Erythroblast (primary cell): Measurements from ENCODE around the gene PHYHD1.

Experiments used
- DNase-seq, 2 experiments: peaks; one replicate each; lab custom pipeline; 2025; lab: John Stamatoyannopoulos, UW
- GATA1 ChIP-seq: IDR thresholded peaks from 2 replicates; pipeline ENCODE4 v1.6.1; 2011; ENCODE audit warnings: low read depth, mild to moderate bottlenecking, control low read depth, low read length, moderate library complexity
- POLR2A ChIP-seq: IDR thresholded peaks from 2 replicates; pipeline ENCODE4 v1.6.1; 2011; ENCODE audit warnings: mild to moderate bottlenecking, low read length

PHYHD1 gene

GRCh38 chr9:128893354-128893753 is 27.4 kb upstream of the PHYHD1 start:
- no peak for DNase-seq
- no peak for TF ChIP-seq POLR2A
- no peak for TF ChIP-seq GATA1

GRCh38 chr9:128894764-128895163 is 26.0 kb upstream of the PHYHD1 start:
- no peak for TF ChIP-seq POLR2A
- DNase-seq, result no peak

- DNase-seq, result no peak
- TF ChIP-seq GATA1 (no peak), POLR2A (no peak)
These were observed 25.2 kb upstream of the PHYHD1 start for GRCh38 chr9:128895556-128895955.

GRCh38 chr9:128898382-128898781 is 22.4 kb upstream of the PHYHD1 start:
- DNase-seq, result no peak
- TF ChIP-seq POLR2A, result no peak
- no peak for TF ChIP-seq GATA1

- TF ChIP-seq POLR2A (no peak), GATA1 (no peak)
- no peak for DNase-seq
These were observed 21.8 kb upstream of the PHYHD1 start for GRCh38 chr9:128898845-128899565.

GRCh38 chr9:128899566-128900322 is 21.0 kb upstream of the PHYHD1 start:
- peak in 1 of 2 experiments; percentile 29 for DNase-seq
- TF ChIP-seq GATA1 (no peak), POLR2A (no peak)

- DNase-seq, result no peak
- TF ChIP-seq POLR2A (no peak), GATA1 (no peak)
These were observed 19.4 kb upstream of the PHYHD1 start for GRCh38 chr9:128901379-128901778.

- no peak for TF ChIP-seq POLR2A
- TF ChIP-seq GATA1, result no peak
These were observed 19.0 kb upstream of the PHYHD1 start for GRCh38 chr9:128901822-128902221.

GRCh38 chr9:128902351-128903078 is 18.3 kb upstream of the PHYHD1 start:
- no peak for DNase-seq
- TF ChIP-seq GATA1 (no peak), POLR2A (peak; percentile 22)

More at GRCh38 chr9:128901822-128902221, 19.0 kb upstream of the PHYHD1 start:
- DNase-seq, result no peak

- TF ChIP-seq POLR2A (no peak), GATA1 (no peak)
- DNase-seq, result no peak
These were observed 17.7 kb upstream of the PHYHD1 start for GRCh38 chr9:128903079-128903461.

GRCh38 chr9:128903871-128904620 is 16.7 kb upstream of the PHYHD1 start:
- TF ChIP-seq GATA1 (no peak), POLR2A (no peak)
- no peak for DNase-seq

- no peak for TF ChIP-seq POLR2A
- no peak for TF ChIP-seq GATA1
- DNase-seq, result no peak
These were observed 14.8 kb upstream of the PHYHD1 start for GRCh38 chr9:128905964-128906363.

GRCh38 chr9:128906741-128907140 is 14.0 kb upstream of the PHYHD1 start:
- TF ChIP-seq GATA1, result no peak
- TF ChIP-seq POLR2A, result no peak

GRCh38 chr9:128908372-128908771 is 12.4 kb upstream of the PHYHD1 start:
- no peak for TF ChIP-seq GATA1
- no peak for TF ChIP-seq POLR2A
- no peak for DNase-seq

More at GRCh38 chr9:128906741-128907140, 14.0 kb upstream of the PHYHD1 start:
- no peak for DNase-seq
